Mucosa of stomach (tissue), 1 donor: ENCODE results near the gene RAPGEF6.

Experiments used
- H3K27me3 ChIP-seq: one replicate; pipeline ENCODE4 v1.7.0; 2013; ENCODE audit warnings: mild to moderate bottlenecking, low read length; ENCODE audit not compliant: control insufficient read depth, insufficient read depth
- H3K36me3 ChIP-seq: one replicate; pipeline ENCODE4 v1.7.0; 2013; ENCODE audit warnings: low read length; ENCODE audit not compliant: control insufficient read depth, insufficient read depth
- H3K4me1 ChIP-seq: one replicate; pipeline ENCODE4 v1.7.0; 2013; ENCODE audit warnings: mild to moderate bottlenecking, low read length; ENCODE audit not compliant: control insufficient read depth, insufficient read depth
- H3K4me3 ChIP-seq: one replicate; pipeline ENCODE4 v1.7.0; 2013; ENCODE audit warnings: low read length
- H3K9ac ChIP-seq: one replicate; pipeline ENCODE4 v1.7.0; 2013; ENCODE audit warnings: mild to moderate bottlenecking, low read length, moderate library complexity
- H3K9me3 ChIP-seq: one replicate; pipeline ENCODE4 v1.7.0; 2013; ENCODE audit warnings: mild to moderate bottlenecking, low read length, moderate library complexity; ENCODE audit not compliant: control insufficient read depth
- donor health status: Pancreatic carcinoma.

The RAPGEF6 gene

GRCh38 chr5:131661933-131662332, 26.9 kb upstream of the RAPGEF6 start:
- no peaks in the 10 kb centered on the region for H3K27me3 ChIP-seq
- no peaks in the 10 kb centered on the region for H3K36me3 ChIP-seq
- no peak overlapping the region for H3K9ac ChIP-seq
- no peaks in the 10 kb centered on the region for H3K4me1 ChIP-seq
- no peak overlapping the region for H3K4me3 ChIP-seq
- no peaks in the 10 kb centered on the region for H3K9me3 ChIP-seq

GRCh38 chr5:131659841-131660240, 24.8 kb upstream of the RAPGEF6 start:
- no peak overlapping the region for H3K4me3 ChIP-seq
- H3K27me3 ChIP-seq: no peaks in the 10 kb centered on the region
- H3K9ac ChIP-seq: no peak overlapping the region
- H3K4me1 ChIP-seq: no peaks in the 10 kb centered on the region
- H3K9me3 ChIP-seq: no peaks in the 10 kb centered on the region
- H3K36me3 ChIP-seq: no peaks in the 10 kb centered on the region

- Histone ChIP-seq H3K4me1 (no peaks in the 10 kb centered on the region), H3K36me3 (no peaks in the 10 kb centered on the region), H3K4me3 (no peak overlapping the region), H3K9me3 (no peaks in the 10 kb centered on the region), H3K9ac (no peak overlapping the region), H3K27me3 (no peaks in the 10 kb centered on the region)
Observed at GRCh38 chr5:131659290-131659689, 24.3 kb upstream of the RAPGEF6 start.

GRCh38 chr5:131654776-131655175, 19.7 kb upstream of the RAPGEF6 start:
- H3K9ac ChIP-seq: no peak overlapping the region
- no peaks in the 10 kb centered on the region for H3K27me3 ChIP-seq
- no peaks in the 10 kb centered on the region for H3K4me1 ChIP-seq
- H3K9me3 ChIP-seq: no peaks in the 10 kb centered on the region
- peaks cover 7% of the 10 kb centered on the region for H3K36me3 ChIP-seq
- no peak overlapping the region for H3K4me3 ChIP-seq

- no peaks in the 10 kb centered on the region for H3K4me1 ChIP-seq
- no peaks in the 10 kb centered on the region for H3K27me3 ChIP-seq
- H3K4me3 ChIP-seq: no peak overlapping the region
- no peaks in the 10 kb centered on the region for H3K9me3 ChIP-seq
- H3K36me3 ChIP-seq: peaks cover 7% of the 10 kb centered on the region
- no peak overlapping the region for H3K9ac ChIP-seq
Observed at GRCh38 chr5:131654309-131654708, 19.3 kb upstream of the RAPGEF6 start.

- no peak overlapping the region for H3K4me3 ChIP-seq
- H3K36me3 ChIP-seq: peaks cover 7% of the 10 kb centered on the region
- H3K9me3 ChIP-seq: no peaks in the 10 kb centered on the region
- H3K4me1 ChIP-seq: no peaks in the 10 kb centered on the region
- no peak overlapping the region for H3K9ac ChIP-seq
- no peaks in the 10 kb centered on the region for H3K27me3 ChIP-seq
Observed at GRCh38 chr5:131649161-131649560, 14.1 kb upstream of the RAPGEF6 start.

- no peaks in the 10 kb centered on the region for H3K9me3 ChIP-seq
- peaks cover 7% of the 10 kb centered on the region for H3K36me3 ChIP-seq
- H3K4me1 ChIP-seq: no peaks in the 10 kb centered on the region
- H3K27me3 ChIP-seq: no peaks in the 10 kb centered on the region
- no peak overlapping the region for H3K4me3 ChIP-seq
- no peak overlapping the region for H3K9ac ChIP-seq
Observed at GRCh38 chr5:131647048-131647769, 12.2 kb upstream of the RAPGEF6 start.

- Histone ChIP-seq H3K4me1 (no peaks in the 10 kb centered on the region), H3K9me3 (no peaks in the 10 kb centered on the region), H3K4me3 (no peak overlapping the region), H3K27me3 (no peaks in the 10 kb centered on the region), H3K36me3 (no peaks in the 10 kb centered on the region), H3K9ac (no peak overlapping the region)
Observed at GRCh38 chr5:131644822-131645221, 9.8 kb upstream of the RAPGEF6 start.

- H3K36me3 ChIP-seq: no peaks in the 10 kb centered on the region
- no peaks in the 10 kb centered on the region for H3K4me1 ChIP-seq
Observed at GRCh38 chr5:131644370-131644769, 9.3 kb upstream of the RAPGEF6 start.

GRCh38 chr5:131641494-131641893, 6.5 kb upstream of the RAPGEF6 start:
- Histone ChIP-seq H3K9ac (no peak overlapping the region), H3K4me3 (no peak overlapping the region), H3K27me3 (no peaks in the 10 kb centered on the region), H3K4me1 (no peaks in the 10 kb centered on the region), H3K9me3 (no peaks in the 10 kb centered on the region), H3K36me3 (no peaks in the 10 kb centered on the region)

More at GRCh38 chr5:131644370-131644769, 9.3 kb upstream of the RAPGEF6 start:
- H3K9me3 ChIP-seq: no peaks in the 10 kb centered on the region
- no peak overlapping the region for H3K4me3 ChIP-seq
- no peaks in the 10 kb centered on the region for H3K27me3 ChIP-seq
- no peak overlapping the region for H3K9ac ChIP-seq

- H3K9me3 ChIP-seq: no peaks in the 10 kb centered on the region
- H3K9ac ChIP-seq: no peak overlapping the region
- H3K4me1 ChIP-seq: no peaks in the 10 kb centered on the region
- no peaks in the 10 kb centered on the region for H3K36me3 ChIP-seq
- H3K27me3 ChIP-seq: no peaks in the 10 kb centered on the region
- H3K4me3 ChIP-seq: no peak overlapping the region
Observed at GRCh38 chr5:131640043-131640856, 5.2 kb upstream of the RAPGEF6 start.

GRCh38 chr5:131639148-131639547, 4.1 kb upstream of the RAPGEF6 start:
- no peaks in the 10 kb centered on the region for H3K27me3 ChIP-seq
- H3K4me1 ChIP-seq: peaks cover 2% of the 10 kb centered on the region
- H3K36me3 ChIP-seq: no peaks in the 10 kb centered on the region
- no peaks in the 10 kb centered on the region for H3K9me3 ChIP-seq
- no peak overlapping the region for H3K9ac ChIP-seq
- no peak overlapping the region for H3K4me3 ChIP-seq
